Stimulated activated CD4-positive, alpha-beta T cell treated with anti-CD3 and anti-CD28 coated beads, TNF-alpha, amount 100 ng/mL, for 48 hours (primary cell): ENCODE results near the gene NID1.

ENCODE experiments used
- DNase-seq, 3 donors: peaks; one replicate each; pipeline ENCODE4 v3.0.0-alpha.2; 2020; ENCODE audit warnings: low read depth in 3 of 3

NID1 gene

DNA sequence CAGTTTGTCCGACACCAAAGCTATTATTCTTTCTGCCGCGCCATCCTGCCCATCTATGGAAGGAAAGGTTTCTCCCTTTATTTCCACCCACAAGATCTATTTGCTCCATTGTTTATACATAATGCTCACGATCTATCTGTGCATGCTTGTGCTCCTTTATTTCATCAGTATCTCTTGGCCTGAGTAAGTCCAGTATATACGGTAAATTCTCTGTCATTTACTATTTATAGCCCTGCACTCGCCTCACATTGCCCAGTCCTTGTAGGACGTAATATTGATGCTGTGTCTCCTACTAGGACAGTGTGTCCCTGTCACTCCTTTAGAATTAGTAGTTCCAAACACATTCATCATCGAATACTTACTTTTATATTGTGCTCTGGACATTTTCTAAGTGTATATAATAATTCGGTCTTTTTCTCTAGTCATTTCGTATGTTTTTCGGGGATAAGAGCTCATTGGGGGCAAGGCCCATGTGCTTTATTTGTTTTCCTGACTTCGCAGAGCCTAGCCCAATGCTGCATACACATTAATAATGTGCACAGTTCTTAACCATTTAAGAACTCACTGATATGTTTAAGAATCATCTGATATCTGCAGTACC is 3.1 kb upstream of the NID1 start:
- no peak for DNase-seq

DNA sequence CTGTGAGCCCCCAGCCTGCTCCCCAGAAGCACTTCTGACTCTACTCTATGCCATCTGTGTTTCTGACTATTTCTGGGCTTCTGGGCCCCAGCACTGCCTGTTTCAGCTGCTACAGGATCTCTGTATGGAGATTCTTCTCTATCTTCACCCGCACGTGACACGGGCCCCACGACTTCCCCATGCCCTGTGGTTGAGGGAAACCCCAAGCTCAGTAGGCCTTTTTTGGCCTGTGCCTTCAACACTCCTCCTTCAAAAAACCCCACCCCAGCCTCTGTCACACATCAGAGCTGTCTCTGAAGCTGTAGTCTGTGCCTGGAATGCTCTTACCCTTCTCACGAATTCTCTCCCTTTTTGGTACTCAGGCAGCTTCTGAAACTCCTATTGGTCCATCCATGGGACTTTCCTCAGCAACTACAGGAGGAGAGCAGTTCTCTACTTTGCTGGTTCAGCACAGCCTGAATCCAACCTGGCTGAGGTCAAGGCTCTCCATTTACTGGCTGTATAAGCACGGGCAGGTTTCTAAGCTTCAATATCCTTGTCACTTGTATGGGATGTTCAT is 2.0 kb upstream of the NID1 start:
- peak; percentile 22 to 49 (median 44) for DNase-seq

DNA sequence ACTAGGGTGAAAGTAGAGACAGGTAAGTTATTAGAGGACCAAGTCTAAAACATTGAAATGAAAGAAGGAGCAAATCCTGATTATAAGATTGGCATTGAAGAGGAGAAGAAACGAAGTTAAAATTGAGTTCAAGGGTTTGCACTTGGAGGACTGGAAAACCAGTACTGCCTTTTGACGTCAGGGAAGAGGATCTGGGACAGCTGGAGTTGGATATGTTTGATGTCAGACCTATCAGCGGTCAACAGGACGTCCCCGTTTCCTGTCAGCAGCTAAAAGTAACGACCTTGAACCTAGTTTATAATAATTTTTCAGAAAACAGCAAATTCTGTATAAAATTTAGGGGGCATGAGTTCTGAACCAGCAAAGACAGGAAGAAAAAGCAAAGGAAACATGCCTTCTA is 1.2 kb upstream of the NID1 start:
- DNase-seq: no peak

DNA sequence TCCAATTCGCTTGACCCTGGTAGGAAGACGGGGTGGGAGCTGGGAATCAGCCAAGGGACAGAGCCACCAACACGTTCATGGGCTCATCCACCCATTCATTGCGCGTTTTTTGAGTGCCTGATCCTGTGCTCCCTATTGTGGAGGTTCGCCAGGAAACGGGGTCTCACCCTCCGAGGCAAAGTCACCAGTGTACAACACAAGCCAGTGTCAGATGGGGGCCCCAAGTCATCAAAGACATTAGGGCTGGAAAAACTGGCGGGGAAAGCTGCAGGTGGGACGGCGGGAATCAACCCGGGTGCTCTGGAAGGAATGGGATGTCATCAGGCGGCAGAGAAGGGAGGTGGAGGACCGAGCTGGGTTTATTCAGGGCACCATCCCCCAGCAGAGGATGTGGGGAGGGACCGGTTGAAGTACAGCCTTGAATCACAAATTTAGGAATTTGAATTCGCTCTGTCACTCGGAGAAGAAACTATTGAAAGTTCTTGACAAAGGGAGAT is 667 bp upstream of the NID1 start:
- no peak for DNase-seq

DNA sequence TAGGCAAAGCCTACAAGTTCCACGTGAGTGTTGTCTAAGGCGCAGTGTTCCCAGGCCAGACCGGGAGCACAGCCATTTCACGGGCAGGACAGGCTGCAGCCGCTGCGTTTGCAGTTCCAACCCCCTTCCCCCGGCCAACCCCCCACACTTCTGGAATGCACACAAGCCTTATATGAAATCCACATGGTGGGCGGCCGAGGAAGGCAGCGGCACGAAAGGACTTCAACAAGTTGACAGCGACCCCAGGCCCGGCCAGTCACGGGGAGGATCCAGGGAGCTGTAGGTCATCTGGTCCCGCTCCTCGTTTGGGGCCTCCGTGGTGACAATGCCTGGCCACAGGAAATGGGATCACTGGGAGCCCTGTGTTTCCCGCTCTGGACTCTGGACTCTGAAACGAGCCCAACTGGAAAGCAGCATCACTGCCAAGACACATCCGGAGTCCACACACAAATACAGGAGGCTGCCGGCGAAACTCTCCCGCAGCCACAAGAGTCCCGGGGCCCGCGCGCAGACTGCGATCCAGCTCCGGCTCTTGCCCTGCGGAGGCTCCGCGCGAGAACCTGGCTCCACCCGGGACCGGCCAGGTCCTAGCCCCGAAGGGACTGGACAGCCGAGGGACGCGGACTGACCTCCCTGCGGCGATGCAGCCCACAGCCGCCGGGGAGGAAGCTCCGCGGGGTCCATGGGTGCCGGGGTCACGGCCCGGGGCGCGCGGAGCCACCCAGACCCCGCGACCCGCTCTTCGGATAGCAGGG is 794 bp downstream of the NID1 start:
- DNase-seq: no peak

DNA sequence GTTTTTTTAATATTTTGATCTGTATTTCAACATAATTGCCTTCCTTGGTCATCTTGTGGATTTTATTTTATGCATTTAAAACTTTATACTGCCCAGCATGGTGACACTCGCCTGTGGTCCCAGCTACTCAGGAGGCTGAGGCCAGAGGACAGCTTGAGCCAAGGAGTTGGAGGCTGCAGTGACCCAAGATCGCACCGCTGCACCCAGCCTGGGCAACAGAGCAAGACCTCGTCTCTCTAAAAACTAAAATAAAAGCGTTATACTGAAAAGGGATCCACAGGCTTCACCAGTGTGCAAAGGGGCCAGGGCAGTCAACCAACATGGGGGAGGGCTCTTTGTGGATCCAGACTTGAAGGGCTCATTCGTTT is 1.4 kb downstream of the NID1 start:
- no peak for DNase-seq

DNA sequence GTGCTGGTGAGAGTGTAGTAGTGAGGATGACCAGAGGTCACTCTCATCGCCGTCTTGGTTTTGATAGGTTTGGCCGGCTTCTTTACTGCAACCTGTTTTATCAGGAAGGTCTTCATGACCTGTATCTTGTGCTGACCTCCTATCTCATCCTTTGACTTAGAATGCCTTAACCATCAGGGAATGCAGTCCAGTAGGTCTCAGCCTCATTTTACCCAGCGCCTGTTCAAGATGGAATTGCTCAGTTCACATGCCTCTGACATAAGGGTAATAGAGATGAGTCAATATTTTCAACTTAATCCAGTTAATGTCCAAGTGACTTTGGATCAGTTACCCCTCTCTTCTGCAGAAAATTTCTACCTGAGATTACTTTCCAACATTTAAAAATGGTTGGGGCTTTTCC is 4.6 kb downstream of the NID1 start:
- DNase-seq: no peak

DNA sequence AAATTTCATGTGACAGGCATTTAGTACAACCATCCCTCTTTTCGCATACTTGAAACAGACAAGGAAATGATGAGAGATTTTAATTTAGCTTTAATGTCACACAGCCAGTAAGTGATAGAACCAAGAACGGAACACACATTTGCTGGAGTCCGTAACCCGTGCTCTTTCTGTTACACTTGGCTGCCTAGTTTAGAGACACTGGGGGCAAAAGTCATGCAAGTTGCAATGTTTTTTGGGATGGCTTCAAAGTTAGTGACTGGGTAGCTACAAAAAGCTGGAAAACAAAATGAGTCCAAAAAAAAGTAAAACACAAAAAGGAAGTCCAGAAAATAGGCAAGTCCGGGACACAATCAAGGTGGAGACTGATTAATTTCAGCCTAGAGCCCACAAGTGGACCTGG is 5.9 kb downstream of the NID1 start:
- DNase-seq: no peak

DNA sequence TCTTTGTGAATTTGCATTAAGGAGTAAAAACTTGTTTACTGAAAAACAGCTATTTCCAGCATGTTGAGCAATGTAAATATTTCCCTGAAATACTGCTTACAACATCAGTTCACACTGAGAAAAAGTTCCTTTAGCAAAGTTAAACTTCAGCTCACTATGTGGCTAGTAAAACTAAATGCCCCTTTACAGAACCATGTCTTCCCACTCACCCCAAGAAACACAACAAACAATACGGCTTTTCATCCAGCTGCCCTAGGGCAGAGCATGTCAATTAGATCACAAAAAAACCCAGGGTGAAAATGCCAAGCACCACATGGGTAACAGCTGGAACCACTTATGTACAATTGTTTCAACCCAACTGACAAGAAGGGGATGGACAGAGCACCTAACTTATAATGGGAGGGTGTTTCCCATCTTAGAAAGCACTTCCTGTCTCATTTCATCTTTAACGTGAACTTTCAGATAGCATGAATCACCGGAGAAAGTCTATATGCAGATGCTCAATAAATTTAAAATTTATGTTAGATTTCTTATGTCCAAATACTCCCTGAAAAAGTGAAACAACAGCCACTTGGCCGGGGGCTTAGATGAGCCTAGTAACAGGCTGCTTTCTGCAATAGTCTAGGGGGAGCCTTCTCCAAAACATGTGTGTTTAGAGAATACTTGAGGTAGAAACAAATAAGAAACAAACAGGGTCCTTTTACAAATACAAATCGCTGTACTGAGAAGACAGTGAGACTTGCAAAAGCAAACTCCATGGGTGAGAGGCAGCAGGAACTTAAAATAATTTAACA is 6.6 kb downstream of the NID1 start:
- no peak for DNase-seq

DNA sequence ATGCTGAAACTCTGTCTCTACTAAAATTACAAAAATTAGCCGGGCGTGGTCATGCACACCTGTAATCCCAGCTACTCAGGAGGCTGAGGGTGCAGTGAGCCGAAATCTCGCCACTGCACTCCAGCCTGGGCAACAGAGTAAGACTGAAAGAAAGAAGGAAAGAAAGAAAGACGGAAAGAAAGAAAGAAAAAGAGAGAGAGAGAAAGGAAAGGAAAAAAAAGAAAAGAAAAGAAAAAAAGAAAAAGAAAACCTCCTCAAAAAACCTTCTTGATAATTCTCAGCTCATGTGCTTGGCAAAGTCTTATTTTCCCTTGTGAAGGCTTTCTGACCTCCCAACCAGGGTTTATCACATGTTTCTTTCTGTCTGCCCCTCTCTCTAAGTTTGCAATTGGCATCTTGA is 7.3 kb downstream of the NID1 start:
- DNase-seq: no peak

DNA sequence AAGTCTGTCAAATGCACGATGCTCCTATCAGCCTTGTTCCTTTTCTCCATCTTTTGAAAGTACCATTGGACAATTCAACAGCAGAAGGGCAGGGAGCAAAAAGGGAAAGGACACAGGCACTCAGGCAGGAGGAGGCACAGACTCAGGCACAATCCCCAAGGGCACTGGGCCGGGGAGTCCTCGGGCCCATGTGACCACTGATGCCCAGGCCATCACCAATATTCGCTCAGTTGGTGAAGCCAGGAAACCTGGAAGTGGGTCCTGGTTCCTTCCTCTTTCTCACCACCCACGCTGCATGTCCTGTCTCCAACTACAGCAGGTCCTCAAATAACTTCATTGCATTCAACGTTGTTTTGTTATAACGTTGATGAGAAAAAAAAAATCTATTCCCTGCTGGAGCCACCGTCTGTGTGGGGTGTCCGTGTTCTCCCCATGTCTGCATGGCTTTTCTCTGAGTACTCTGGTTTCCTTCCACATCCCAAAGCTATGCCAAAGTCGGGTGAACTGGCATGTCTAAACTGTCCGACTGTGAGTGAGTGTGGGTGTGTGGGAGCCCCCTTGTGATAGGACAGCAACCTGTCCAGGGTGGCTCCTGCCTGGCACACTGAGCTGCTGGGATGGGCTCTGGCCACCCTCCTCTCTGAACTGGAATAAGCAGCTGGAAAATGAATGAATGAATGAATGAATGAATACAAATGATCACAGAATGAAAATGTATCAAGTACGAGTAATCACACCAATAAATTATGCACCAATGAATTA is 12.5 kb downstream of the NID1 start:
- no peak for DNase-seq

DNA sequence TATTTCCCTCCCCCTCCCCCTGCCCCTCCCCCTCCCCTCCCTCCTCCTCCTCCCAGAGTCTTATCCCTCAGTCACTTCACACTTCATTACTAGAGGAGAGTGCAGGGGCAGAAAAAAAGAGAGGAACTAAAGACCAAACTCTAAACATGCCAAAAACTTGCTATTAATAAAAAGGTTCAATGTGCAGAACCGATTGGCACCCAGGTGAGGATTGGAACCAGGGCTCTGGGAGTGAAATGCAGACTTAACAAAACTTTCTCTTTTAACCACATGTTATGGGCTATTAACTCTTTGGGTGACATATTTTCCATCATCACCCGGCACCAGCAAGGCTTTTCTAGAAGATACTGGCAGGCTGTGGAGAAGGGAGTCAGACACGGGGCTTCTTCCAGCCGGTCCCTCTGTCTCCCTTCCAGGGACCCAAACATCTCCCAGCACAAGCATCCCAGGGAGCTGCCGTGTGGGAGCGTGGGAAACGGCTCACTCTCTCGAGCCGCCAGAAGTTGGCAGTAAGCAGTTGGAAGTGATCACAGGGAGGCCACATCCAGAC is 13.6 kb downstream of the NID1 start:
- no peak for DNase-seq

DNA sequence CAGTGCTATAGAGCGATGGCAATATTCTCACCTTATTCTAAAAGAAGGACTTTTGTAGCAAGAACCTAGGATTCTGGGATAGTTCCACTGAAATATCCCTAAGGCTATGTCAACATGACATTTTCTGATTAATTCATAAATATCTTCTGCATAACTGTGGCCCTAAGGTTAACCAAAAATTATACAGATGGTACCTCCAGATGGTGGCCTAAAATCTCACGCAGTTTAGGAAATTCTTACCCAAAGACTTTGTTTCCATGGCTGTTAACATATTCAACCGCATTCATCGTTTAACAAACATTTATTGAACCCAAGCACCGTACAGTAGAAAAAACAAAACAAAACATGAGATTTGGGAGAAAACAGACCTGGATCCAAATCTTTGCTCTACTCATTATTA is 19.1 kb downstream of the NID1 start:
- DNase-seq: no peak

DNA sequence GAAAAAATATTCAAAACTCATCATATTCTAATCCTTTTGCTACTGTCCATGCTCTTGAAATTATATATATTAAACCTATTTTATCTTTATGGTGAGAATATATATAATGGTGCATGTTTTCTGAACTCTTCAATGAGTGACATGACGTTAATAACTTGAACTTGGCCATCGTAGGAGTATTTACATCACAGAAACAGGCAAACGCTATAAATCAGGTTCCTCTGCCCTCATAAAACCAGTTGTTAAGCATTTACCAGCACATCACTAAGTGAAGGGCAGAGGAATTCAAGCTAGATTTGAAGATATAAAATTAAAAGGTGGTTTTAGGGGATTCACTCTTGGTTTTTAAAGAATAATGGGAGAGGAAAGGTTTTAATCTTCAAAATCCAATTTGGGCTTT is 20.5 kb downstream of the NID1 start:
- no peak for DNase-seq

DNA sequence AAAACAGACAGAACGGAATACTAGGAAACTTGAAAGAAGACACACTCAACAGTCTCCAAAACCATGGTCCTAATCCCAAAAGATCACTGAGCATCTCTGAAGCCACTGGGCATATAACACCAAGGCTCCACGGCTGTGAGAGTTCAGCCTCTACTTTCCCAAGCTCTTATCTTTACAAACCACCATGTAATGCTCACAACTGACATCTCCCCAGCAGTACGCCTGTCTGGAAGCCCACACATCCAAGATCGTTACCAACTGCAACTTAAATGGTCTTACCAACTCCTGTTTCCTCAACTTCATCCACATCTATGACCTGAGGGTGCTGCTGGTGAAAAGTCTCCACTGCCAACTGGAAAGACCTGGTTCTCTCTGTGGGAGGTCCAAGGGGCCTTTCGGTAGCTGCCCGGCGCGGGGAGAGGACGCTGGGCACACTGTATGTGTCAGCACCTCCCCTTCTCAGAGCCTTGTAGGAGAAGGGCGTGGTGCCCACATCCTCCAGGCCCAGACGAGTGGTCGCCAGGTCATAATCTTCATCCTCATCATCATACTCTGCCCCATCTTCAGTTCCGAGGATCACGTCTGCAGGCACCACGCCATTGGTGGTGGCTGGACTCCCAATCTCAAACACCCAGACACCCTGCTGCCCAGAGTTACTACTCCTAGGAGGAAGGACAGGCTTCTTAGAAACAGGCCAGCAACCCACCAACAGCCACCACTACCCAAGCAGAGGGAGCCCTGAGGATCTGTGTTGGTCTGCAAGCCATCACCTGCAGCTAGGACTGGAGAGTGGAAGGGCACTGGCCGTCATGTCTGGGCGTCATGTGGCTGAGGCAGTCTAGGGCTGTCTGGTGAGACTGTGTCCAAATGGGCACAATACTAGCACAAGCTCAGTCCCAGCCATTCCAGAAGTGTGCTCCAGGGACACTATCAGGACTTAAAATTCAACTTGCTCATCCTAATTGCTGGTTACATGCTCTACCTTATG is 23.0 kb downstream of the NID1 start:
- DNase-seq: no peak

DNA sequence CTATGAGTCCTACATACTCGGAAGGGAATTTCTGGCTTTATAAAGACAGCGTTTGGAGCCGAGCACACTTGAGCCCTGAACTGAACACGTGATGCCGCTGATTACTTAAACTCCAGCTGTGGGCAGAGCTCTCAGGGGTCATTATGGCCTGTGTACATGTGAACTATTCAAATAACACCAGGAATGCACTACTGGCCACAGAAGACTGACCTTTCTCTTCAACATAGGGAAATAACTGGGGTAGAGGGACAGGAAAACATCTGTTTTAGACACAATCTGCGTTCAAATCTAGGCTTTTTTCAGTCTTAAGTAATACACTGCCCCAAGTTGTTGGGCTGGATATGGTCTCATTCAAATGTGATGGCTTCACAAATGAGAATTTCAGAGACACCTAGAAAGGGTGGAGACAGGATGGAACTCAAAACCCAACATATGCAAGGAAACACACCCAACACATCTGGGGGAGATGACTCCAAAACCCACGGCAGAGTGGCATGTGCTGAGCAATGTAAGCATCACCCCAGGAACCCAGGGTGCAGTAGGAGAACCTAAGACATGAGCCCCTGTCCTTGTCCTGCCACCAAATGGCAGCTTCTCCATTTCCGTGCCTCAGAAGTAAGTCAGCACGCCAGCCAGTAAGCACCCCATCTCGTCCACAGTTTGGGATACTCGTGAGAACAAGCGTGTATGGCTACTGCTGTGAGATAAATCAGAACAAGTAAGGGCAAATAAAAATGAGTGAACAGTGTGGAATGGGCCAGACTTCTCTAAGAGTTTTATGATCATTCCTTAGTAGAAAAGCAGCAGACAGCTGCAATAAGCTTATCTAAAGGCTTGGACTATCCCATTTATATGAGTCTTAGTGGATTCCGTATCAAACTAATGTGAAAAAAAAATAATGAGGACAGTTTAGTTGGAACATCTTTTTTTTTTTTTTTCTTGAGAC is 24.9 kb downstream of the NID1 start:
- DNase-seq: no peak

DNA sequence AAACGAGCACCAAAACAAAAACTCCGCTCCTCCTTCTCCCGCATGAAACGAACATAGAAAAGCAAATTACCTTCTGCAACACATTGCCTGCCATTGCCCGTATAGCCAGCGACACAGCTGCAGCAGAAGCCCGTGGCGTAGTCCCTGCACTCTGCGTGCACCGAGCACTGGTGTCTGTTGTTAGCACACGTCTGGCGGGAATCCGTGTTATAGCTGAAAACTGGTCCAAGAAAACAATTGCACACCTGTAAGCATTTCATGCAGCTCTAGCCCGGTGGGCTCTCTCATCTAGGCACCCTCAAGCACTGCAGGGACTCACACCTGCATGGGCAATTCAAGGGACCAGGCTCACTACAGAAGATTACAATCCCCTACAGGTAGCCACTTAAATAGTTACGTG is 26.9 kb downstream of the NID1 start:
- DNase-seq: no peak

DNA sequence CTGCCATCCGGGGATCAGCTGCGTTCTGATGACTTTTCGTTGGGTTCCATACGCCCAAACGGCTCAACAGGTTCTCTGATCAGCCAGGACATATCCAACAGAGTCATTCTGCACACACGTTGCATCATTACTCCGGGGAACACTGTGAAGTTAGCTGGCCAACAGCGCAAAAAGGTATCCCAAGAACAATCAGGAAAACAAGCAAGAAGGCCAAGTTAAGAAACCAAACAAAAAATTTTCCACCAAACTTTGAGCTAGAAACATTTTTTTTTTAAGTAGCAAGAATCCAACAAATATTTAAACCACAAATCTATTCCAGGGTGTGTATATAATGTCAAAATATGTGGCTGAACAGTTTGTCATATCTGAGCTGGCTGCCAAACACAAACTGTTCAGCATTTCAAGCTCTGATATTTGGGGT is 29.2 kb downstream of the NID1 start:
- DNase-seq: no peak

DNA sequence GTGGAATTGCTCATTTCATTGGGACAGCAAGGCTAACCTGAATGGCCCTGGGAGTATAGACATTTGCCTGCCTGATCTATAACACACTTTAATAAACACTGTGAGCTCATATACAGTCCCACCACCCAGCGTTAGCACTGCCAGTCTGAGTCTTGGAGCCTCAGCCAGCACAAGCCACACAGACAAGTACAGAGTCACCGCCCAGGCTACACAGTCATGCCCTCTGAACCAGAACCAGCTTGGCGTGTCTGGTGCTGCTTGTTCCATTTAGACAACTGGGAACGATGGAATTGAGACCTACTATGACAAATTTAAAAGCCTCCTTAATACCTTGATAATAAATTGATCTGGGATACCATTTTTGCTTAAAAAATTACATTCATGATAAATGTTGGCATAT is 31.6 kb downstream of the NID1 start:
- DNase-seq: no peak
